GM19240 (cell line): ENCODE measurements around the gene VWA8.
A peak's percentile ranks its signal among the peaks of the same experiment; 100 is the strongest.
"Not testable (repeated sequence)": the region's sequence is repeated elsewhere in the genome, so short reads cannot be mapped to it uniquely, and the experiment has no call there.

ENCODE experiments used
- DNase-seq: peaks from one replicate; pipeline ENCODE4 v3.0.0; 2011; ENCODE audit warnings: low spot score; ENCODE audit not compliant: insufficient read length

Gene VWA8

DNA sequence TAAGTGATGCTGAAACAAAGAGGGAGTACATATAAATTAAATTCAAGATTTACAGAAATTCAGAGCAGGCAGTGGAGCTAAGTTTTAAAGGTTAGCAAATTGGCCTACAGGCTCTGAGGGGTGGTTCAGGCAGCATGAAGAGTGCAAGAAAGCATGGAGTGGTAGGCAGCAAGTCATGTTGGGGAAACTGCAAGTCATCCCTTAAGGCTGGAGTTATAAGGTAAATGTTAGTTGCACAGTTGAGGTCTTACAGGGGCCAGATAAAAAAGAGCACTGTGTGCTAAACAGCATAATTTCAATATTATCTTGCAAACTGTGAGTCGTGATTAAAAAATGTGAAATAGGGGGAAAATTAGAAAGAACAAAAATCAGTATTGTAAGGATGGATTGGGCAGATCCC, 106.2 kb downstream of the VWA8 start:
- no peak for DNase-seq

DNA sequence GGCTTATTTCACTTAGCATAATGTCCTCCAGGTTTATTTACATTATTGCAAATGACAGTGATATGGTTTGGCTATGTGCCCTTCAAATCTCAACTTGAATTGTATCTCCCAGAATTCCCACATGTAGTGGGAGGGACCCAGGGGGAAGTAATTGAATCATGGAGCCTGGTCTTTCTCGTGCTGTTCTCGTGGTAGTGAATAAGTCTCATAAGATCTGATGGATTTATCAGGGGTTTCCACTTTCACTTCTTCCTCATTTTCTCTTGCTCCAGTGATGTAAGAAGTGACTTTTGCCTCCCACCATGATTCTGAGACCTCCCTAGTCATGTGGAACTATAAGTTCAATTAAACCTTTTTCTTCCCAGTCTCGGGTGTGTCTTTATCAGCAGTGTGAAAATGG, 109.6 kb downstream of the VWA8 start:
- DNase-seq: no peak

GRCh38 chr13:41848435-41849255, 112.3 kb downstream of the VWA8 start:
- no peak for DNase-seq

GRCh38 chr13:41847216-41847615, 113.7 kb downstream of the VWA8 start:
- DNase-seq: no peak

DNA sequence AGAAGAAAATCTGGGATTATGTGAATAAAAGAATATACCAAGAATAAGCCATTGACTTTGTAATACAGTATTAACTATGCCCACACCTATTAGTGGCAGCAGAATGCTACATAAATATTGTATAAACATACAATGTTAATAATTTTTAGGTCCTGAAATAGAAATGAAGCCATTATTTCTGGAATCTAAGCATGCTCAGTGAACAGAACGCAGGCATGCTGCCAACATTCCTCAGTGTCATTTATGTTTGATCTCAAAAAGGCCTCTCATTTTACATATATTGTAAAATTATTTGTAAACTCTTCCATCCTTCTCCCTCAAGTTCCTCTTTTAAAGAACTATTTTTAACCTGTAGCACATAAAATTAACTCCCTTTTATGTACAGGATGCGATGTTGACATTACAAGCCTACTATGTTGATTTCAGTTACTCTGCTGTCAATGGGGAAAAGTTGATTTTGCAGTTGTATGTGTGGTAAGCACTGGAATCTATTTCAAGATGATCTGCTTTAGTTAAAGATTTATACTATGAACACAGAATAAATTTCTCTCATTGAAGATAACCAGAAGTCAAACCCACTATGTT, 118.8 kb downstream of the VWA8 start:
- DNase-seq: no peak

DNA sequence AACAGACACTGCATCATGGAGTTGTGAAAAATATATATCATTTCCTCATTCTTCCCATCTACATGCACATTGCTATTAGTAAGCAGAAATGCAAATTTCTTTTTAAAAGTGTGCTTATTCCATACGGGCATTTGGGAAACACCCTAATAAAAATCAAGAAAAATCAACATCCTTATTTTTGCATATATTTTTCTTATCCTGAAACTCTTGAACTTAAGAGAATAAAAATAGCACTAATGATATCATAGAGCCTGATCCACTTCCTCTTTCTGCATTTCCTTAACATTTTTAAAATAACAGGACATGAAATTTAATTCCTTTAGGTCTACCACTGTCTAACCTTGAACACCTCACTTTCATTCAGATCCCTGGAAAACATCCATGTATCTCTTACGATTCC, 123.3 kb downstream of the VWA8 start:
- DNase-seq: no peak

DNA sequence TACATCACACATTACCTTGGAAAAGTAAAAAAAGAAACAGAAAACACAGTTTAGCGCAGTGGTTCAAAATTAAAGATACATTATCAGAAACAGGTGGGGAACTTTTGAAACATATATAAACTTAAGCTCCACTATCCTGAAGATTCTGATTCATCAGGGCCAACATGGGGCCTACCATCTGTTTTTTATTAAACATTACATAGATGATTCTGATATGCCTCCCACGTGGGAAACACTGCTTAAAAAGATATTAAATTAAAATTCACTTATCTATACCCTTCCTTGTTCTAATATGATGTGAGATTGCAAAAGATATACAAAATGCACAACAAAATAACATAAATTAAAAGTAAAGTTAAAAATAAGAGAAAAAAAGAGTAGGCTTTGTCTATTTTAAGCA, 125.0 kb downstream of the VWA8 start:
- no peak for DNase-seq

- DNase-seq: not testable (repeated sequence)
Measured at GRCh38 chr13:41834697-41835096, 126.2 kb downstream of the VWA8 start.

- no peak for DNase-seq
Measured at GRCh38 chr13:41833831-41834230, 127.1 kb downstream of the VWA8 start.

DNA sequence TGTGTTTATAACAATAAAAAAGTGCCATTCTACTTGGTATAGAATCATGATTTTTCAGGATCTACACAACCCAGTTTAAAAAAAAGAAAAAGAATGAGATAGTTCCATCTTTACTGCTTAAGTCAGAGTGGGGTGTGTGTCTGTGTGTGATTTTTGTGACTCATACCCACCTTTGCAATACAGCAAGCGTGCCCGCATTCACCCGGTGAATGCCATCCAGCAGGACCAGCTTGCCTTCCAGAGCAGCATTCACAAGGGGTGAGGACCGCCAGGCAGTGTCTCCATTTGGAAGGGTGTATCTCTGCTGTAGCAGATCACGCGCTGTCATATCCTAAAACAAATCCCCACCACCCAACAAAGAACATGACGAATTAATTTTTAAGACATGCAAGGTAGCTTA, 127.7 kb downstream of the VWA8 start:
- no peak for DNase-seq

- no peak for DNase-seq
Measured at GRCh38 chr13:41827507-41828213, 133.2 kb downstream of the VWA8 start.

- DNase-seq: no peak
Measured at GRCh38 chr13:41825691-41826090, 135.2 kb downstream of the VWA8 start.

- DNase-seq: no peak
Measured at GRCh38 chr13:41823476-41823875, 137.4 kb downstream of the VWA8 start.

DNA sequence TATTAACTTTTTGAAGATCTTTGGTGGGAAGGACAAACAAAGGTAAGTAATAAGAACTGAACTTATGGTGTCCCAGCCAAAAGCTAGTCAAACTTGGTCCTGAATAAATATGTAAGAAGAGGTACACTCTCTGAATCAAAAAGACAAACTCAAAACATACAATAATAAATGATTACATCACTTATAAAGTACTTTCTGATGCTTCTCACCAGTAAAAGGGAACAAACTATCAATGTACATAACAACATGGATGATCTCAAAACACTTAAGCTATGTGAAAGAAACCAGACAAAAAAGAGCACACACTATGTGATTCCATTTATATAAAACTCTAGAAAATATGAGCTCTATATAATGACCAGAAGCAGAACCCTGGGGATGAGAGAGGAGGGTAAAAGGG, 138.3 kb downstream of the VWA8 start:
- no peak for DNase-seq

DNA sequence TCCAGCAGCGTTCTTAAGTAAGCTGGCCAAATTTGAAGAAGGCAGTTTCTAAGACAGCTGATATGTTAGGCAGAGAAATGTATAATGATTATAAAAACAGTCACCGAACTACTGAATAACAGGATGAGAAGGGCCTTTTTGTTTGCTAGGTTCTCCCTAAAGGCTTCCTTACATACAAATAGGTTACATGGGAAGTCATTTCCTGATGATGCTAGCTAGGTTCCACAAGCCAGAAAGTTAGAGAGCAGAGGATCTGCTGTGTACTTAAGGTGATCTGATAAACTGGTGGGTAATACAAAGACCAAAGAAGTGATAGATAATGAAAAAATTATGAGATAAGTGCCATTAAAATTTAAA, 139.7 kb downstream of the VWA8 start:
- DNase-seq: no peak

DNA sequence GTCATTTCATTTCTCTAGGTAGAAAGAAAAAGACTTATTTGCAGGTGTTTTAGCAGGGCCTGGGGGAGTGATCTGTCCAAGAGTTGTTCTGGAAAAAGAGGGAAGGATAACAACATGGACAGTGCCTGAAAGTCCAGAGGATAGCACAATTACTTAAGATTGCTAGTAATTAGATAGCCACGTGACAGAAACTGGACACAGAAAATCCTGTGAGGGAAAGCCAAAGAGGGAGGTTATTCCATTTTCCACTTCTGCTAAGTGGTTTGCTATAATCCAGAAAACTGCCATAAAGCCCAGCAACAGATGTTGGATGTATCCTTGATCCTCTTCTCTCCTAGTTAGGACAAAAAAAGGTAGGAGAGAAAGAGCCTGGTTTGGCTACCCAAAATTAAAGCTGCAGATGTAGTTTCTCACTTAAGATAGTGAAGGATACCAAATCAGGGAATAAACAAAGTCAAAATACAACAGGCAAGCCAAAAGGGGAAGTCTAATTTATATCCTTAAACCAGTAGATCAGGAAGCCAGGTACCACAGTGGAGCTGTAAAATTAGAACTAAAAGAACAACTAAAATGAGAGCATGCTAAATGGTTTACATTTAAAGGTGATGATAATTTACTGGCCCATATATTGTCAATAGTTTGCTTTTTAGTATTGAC, 140.2 kb downstream of the VWA8 start:
- no peak for DNase-seq

DNA sequence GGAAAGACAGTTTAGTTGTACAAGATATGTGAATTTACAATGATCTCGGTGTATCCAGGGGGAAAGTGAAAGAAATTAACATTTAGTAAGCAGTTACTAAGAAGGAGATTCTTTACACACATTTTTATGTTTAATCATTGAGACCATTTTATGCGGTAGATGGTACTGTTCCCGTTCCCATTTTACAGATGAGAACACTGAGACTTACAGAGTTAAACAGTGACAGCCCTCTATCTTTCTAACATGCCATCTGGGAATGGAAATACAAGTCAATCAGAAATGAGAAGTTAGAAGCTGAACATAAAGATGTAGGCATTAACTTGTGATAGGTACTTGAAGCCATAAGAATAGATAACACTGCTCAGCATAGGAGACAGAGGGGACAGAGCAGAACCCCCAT, 144.9 kb downstream of the VWA8 start:
- no peak for DNase-seq

GRCh38 chr13:41813426-41813825, 147.5 kb downstream of the VWA8 start:
- no peak for DNase-seq

- DNase-seq: peak; percentile 20
Measured at GRCh38 chr13:41812851-41813250, 148.1 kb downstream of the VWA8 start.

GRCh38 chr13:41812237-41812636, 148.7 kb downstream of the VWA8 start:
- no peak for DNase-seq

- no peak for DNase-seq
Measured at GRCh38 chr13:41811588-41812021, 149.3 kb downstream of the VWA8 start.

DNA sequence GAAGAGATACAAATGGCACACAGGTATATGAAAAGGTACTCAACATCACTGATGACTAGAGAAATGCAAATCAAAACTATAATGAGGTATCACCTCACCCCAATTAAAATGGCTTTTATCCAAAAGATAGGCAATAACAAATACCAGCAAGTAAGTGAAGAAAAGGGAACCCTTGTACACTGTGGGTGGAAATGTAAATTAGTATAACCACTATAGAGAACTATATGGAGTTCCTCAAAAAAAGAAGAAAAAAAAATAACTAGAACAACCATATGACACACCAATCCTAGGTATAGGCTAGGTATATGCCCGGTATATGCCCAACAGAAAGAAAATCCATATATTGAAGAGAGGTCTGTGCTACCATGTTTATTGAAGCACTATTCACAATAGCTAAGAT, 150.9 kb downstream of the VWA8 start:
- DNase-seq: no peak
